RWPE1 (cell line): ENCODE data around the gene TNRC6C.
A peak's percentile ranks its signal among the peaks of the same experiment; 100 is the strongest.

ENCODE experiments used
- CTCF ChIA-PET: fragments of 350-600 bp; sonication (Branson Sonifier 250); formaldehyde crosslinking; extraction: SDS; loops from one replicate; lab custom pipeline; 2021; lab: Yijun Ruan, JAX
- POLR2A ChIA-PET: fragments of 400-600 bp; formaldehyde crosslinking; extraction: SDS; loops from one replicate; lab custom pipeline; 2020; ENCODE audit warnings: antibody characterized with exemption; ENCODE audit not compliant: low non-redundant PET; lab: Yijun Ruan, JAX
- DNase-seq: peaks from one replicate; pipeline ENCODE4 v3.0.0; 2012; ENCODE audit warnings: low spot score
- H3K27ac ChIP-seq: fragments of 450-650 bp; 2 replicates; pipeline ENCODE4 v1.5.1; 2017
- CTCF ChIP-seq: fragments of 450-650 bp; conservative IDR thresholded peaks from 2 replicates; pipeline ENCODE4 v1.5.1; 2017; ENCODE audit warnings: low read depth, mild to moderate bottlenecking

The TNRC6C gene

GRCh38 chr17:78117027-78117981, 158.8 kb downstream of the TNRC6C start:
- DNase-seq: no peak
- CTCF ChIA-PET: no interaction called here
- H3K27ac ChIP-seq: no peak overlapping the region
- POLR2A ChIA-PET: no interaction called here
- TF ChIP-seq CTCF: peak; percentile 49

GRCh38 chr17:78118801-78119241, 160.3 kb downstream of the TNRC6C start:
- ChIA-PET POLR2A (interaction anchor here (0.6 kb wide), 1 partner anchor 192 kb away, joined by 4 read pairs; no protein-coding TSS in a partner anchor), CTCF (interaction anchor here (0.6 kb wide), 1 partner anchor 948 kb away, joined by 4 read pairs; no protein-coding TSS in a partner anchor)
- no peak for DNase-seq
- no peak for TF ChIP-seq CTCF
- H3K27ac ChIP-seq: no peak overlapping the region

- TF ChIP-seq CTCF: no peak
- ChIA-PET POLR2A (no interaction called here), CTCF (interaction anchor here (0.6 to 1.5 kb wide), 2 partner anchors 17 to 24 kb away, joined by 3 to 6 read pairs; no protein-coding TSS in a partner anchor)
- DNase-seq: no peak
- H3K27ac ChIP-seq: 0 out of 2 replicates have a peak overlapping the region, but pooled peaks have one; percentile 8
Observed at GRCh38 chr17:78120537-78120936, 162.0 kb downstream of the TNRC6C start.

- ChIA-PET CTCF (interaction anchor here (0.6 to 1.5 kb wide), 2 partner anchors 11 to 16 kb away, joined by 5 to 6 read pairs; no protein-coding TSS in a partner anchor), POLR2A (interaction anchor here (0.8 kb wide), 1 partner anchor 96 kb away, joined by 3 read pairs; no protein-coding TSS in a partner anchor)
- no peak overlapping the region for H3K27ac ChIP-seq
Observed at GRCh38 chr17:78120971-78121800, 162.7 kb downstream of the TNRC6C start.

GRCh38 chr17:78121801-78122215, 163.3 kb downstream of the TNRC6C start:
- H3K27ac ChIP-seq: no peak overlapping the region
- ChIA-PET POLR2A (interaction anchor here (0.8 kb wide), 1 partner anchor 96 kb away, joined by 3 read pairs; no protein-coding TSS in a partner anchor), CTCF (interaction anchor here (0.6 kb wide), 1 partner anchor 12 kb away, joined by 5 read pairs; no protein-coding TSS in a partner anchor)
- no peak for TF ChIP-seq CTCF
- DNase-seq: no peak

More at GRCh38 chr17:78120971-78121800, 162.7 kb downstream of the TNRC6C start:
- DNase-seq: no peak
- no peak for TF ChIP-seq CTCF
